ENCODE data around the gene APBB2. TPM values are rescaled to one million over a fixed set of nuclear protein-coding genes. Genes with fewer than 3 reads are reported as not detected.
A peak's percentile ranks its signal among the peaks of the same experiment; 100 is the strongest.

Gene APBB2
- total and polyA plus RNA-seq, 8 donors: 4.7 to 55.4 (median 23.1) TPM

DNA sequence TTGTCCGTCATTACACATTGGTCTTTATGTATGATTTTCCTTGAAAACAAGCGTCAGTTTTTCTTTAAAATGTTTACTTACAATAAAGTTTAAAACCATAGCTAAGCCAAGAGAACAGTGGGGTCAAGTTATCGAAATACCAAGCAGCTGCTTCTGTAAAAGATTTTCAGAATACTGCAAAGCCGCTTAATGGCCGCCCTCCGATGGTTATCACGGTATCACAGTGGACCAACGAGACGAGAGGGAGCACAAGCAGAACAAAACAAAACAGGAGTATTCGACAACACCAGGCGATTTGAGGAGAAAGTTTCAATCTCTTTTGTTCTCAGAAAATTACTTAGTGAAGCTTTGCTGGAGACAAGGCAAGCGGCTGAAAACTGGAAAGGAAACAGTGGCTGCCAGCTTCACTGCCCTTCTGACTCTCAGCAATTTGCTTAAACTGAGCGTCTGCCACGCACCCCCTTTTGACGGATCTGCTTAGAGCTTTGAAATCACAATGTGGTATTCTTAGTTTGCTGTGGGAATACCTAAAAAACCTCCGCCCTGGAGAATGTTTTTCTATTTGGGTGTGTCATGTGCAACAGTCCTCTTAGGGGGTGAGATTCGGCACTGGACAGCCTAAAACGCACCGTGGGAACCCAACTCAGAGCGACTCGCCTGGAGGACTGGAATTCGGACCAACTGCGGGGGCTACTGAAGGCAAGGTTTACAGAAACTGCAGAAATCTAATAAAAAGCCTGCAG, 264.8 kb downstream of the APBB2 start:
- peaks cover 4 to 28% (median 11%) of the 10 kb centered on the region in 4 donors for H3K4me1 ChIP-seq
- no peak overlapping the region for H3K27ac ChIP-seq
- no peaks in the 10 kb centered on the region for H3K27me3 ChIP-seq
- intact Hi-C loops (cut with DNase I; ENCODE audit: low total_unique reads): no loop called here
- peaks cover 0 to 4% (median 2%) of the 10 kb centered on the region in 4 donors for H3K36me3 ChIP-seq
- TF ChIP-seq, protein P1, sequence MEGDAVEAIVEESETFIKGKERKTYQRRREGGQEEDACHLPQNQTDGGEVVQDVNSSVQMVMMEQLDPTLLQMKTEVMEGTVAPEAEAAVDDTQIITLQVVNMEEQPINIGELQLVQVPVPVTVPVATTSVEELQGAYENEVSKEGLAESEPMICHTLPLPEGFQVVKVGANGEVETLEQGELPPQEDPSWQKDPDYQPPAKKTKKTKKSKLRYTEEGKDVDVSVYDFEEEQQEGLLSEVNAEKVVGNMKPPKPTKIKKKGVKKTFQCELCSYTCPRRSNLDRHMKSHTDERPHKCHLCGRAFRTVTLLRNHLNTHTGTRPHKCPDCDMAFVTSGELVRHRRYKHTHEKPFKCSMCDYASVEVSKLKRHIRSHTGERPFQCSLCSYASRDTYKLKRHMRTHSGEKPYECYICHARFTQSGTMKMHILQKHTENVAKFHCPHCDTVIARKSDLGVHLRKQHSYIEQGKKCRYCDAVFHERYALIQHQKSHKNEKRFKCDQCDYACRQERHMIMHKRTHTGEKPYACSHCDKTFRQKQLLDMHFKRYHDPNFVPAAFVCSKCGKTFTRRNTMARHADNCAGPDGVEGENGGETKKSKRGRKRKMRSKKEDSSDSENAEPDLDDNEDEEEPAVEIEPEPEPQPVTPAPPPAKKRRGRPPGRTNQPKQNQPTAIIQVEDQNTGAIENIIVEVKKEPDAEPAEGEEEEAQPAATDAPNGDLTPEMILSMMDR (IDR thresholded peaks at IDR 0.05): no peak
- no peak for TF ChIP-seq POLR2A (IDR thresholded peaks at IDR 0.05)
- no peak for TF ChIP-seq POLR2AphosphoS5 (IDR thresholded peaks at IDR 0.05)
- TF ChIP-seq EP300 (IDR thresholded peaks at IDR 0.05): no peak
- 73 to 81% (median 78%) methylated on average over 23 of the region's 23 CpGs for WGBS, 5 donors
- no peak for DNase-seq
- H3K9me3 ChIP-seq: no peaks in the 10 kb centered on the region
- no peak overlapping the region for H3K4me3 ChIP-seq

DNA sequence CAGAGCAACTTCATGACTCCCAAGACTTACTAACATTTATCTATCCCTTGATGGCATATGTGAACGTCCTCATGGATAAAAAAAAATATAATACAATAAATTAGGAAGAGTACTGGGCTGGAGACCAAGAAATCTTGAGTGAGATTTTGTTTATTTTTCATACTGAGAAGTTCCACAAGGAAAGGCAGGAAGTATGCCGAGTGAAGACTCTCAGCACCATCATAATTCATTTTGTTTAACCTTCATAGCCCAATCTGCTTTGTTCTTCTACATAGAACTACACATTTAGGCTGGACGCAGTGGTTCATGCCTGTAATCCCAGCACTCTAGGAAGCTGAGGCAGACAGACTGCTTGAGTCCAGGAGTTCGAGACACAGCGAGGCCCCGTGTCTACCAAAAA, 266.3 kb downstream of the APBB2 start:
- DNase-seq: peak in 1 of 2 donors; percentile 59
- peaks cover 0 to 7% (median 6%) of the 10 kb centered on the region in 4 donors for H3K36me3 ChIP-seq
- no peaks in the 10 kb centered on the region for H3K27me3 ChIP-seq
- 63 to 79% (median 71%) methylated on average over 6 of the region's 6 CpGs for whole genome bisulfite sequencing, 5 donors
- TF ChIP-seq EP300 (IDR thresholded peaks at IDR 0.05) (no peak), POLR2A (IDR thresholded peaks at IDR 0.05) (no peak)
- H3K4me3 ChIP-seq: no peak overlapping the region
- intact Hi-C loops (cut with DNase I; ENCODE audit: low total_unique reads): no loop called here
- H3K4me1 ChIP-seq: peaks cover 0 to 13% (median 1%) of the 10 kb centered on the region in 4 donors
- no peaks in the 10 kb centered on the region for H3K9me3 ChIP-seq
- H3K27ac ChIP-seq: peak overlapping the region in 2 of 5 donors; percentile 3 to 29

DNA sequence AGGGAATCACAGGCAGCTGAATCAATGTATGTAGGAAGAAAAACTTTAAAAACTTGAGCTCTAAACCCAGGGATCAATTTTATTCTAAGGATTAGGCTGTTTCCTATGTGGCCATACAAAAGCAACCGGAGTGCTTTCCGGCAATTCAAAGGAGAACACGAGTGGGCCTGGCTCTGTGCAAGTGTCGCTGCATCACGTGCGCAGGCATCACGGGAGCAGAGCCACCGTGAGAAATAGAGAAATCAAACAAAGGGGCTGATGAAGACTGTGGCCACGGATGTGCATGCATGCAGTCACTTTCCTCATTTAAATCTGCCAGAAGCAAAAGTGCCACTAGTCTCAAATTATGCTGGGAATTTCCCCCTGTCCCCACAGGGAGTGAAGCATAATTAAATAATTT, 267.7 kb downstream of the APBB2 start:
- WGBS, 5 donors: 72 to 91% (median 89%) methylated on average over 9 of the region's 9 CpGs

DNA sequence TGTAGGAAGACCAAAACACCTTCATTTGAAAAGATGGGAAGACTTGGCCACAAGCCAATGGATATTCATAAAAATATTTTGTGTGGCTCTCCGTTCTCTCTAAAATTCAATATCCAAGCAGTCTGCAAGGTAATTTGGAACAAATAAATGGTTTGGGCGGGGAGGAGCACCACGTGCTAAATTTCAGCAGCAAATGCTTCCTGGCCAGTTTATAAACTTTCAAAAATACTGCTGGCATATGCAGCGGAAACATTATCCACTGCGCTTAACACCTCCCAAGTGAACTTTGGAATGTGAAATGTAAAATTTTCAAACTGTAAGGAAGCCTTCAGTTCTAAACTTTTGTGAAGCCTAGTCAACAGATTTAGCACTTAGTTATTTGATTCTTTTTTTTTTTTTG, 273.6 kb downstream of the APBB2 start:
- peaks cover 0 to 57% (median 23%) of the 10 kb centered on the region in 4 donors for H3K4me1 ChIP-seq
- TF ChIP-seq POLR2AphosphoS5 (IDR thresholded peaks at IDR 0.05): no peak
- TF ChIP-seq, protein P1 (IDR thresholded peaks at IDR 0.05): no peak
- TF ChIP-seq EP300 (IDR thresholded peaks at IDR 0.05): no peak
- TF ChIP-seq POLR2A (IDR thresholded peaks at IDR 0.05): no peak
- H3K4me3 ChIP-seq: no peak overlapping the region
- H3K27me3 ChIP-seq: no peaks in the 10 kb centered on the region
- WGBS, 5 donors: 60 to 76% (median 68%) methylated on average over 5 of the region's 5 CpGs
- no peaks in the 10 kb centered on the region for H3K9me3 ChIP-seq
- peaks cover 0 to 7% (median 6%) of the 10 kb centered on the region in 4 donors for H3K36me3 ChIP-seq
- intact Hi-C loops (cut with DNase I; ENCODE audit: low total_unique reads): no loop called here
- peak in 1 of 2 donors; percentile 64 for DNase-seq
- peak overlapping the region in 2 of 5 donors; percentile 22 to 55 for H3K27ac ChIP-seq

More for the DNA sequence above, 267.7 kb downstream of the APBB2 start:
- peaks cover 0 to 7% (median 6%) of the 10 kb centered on the region in 4 donors for H3K36me3 ChIP-seq
- no peak overlapping the region for H3K4me3 ChIP-seq
- no peak for TF ChIP-seq POLR2A (IDR thresholded peaks at IDR 0.05)
- no peaks in the 10 kb centered on the region for H3K27me3 ChIP-seq
- no peak overlapping the region for H3K27ac ChIP-seq
- peaks cover 0 to 20% (median 1%) of the 10 kb centered on the region in 4 donors for H3K4me1 ChIP-seq
- no peak for DNase-seq
- no peaks in the 10 kb centered on the region for H3K9me3 ChIP-seq
- intact Hi-C loops (cut with DNase I; ENCODE audit: low total_unique reads): no loop called here

DNA sequence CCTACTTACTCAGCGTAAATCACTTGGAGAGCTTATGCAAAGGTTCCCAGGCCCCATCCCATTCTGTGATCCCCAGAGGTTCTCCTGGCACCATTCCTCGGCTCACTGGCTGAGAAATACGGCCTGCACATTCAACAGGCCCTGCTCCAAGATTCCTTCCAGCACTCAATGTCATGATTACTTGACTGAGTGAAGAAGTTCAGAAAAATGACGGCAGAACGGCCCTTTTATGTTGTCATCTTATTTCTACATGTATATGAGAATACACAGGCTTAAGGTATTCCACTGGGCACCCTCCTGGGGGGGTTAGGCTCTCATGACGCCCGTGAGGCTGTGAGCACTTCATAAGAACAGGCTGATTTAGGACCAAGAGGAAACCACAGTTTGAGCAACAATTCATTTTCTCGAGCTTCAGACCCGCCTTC, 274.0 kb downstream of the APBB2 start:
- TF ChIP-seq EP300 (IDR thresholded peaks at IDR 0.05) (no peak), POLR2A (IDR thresholded peaks at IDR 0.05) (no peak), POLR2AphosphoS5 (IDR thresholded peaks at IDR 0.05) (no peak)
- TF ChIP-seq, protein P1 (IDR thresholded peaks at IDR 0.05): no peak
- peak in 1 of 2 donors; percentile 67 for DNase-seq
- Histone ChIP-seq H3K4me3 (no peak overlapping the region), H3K36me3 (peaks cover 0 to 7% (median 6%) of the 10 kb centered on the region in 4 donors), H3K4me1 (peaks cover 0 to 57% (median 23%) of the 10 kb centered on the region in 4 donors), H3K9me3 (no peaks in the 10 kb centered on the region), H3K27me3 (no peaks in the 10 kb centered on the region), H3K27ac (peak overlapping the region in 2 of 5 donors; percentile 22 to 55)
- intact Hi-C loops (cut with DNase I; ENCODE audit: low total_unique reads): no loop called here
- WGBS, 5 donors: 63 to 78% (median 74%) methylated on average over 9 of the region's 9 CpGs
